SH-SY5Y (cell line): Measurements from ENCODE around the gene TBC1D32.

Experiments used
- GATA2 ChIP-seq: IDR thresholded peaks from 2 replicates; pipeline ENCODE4 v1.6.1; 2011; ENCODE audit warnings: mild to moderate bottlenecking, low read depth, low read length
- GATA3 ChIP-seq: IDR thresholded peaks from 2 replicates; pipeline ENCODE4 v1.6.1; 2011; ENCODE audit warnings: low read depth, mild to moderate bottlenecking, low read length, moderate library complexity

- TF ChIP-seq GATA3 (no peak), GATA2 (no peak)
Observed at GRCh38 chr6:121330516-121330915, 3.8 kb downstream of the TBC1D32 start.
